Smooth muscle cell of the brain vasculature (primary cell): Measurements from ENCODE around the gene LDHD.

Experiments
- DNase-seq: peaks from one replicate; pipeline ENCODE4 v3.0.0-alpha.2; 2012; ENCODE audit warnings: low read depth, low spot score

LDHD gene

GRCh38 chr16:75063549-75064088 lies 53.0 kb downstream of the LDHD start:
- no peak for DNase-seq

GRCh38 chr16:75062976-75063346 lies 53.6 kb downstream of the LDHD start:
- DNase-seq: no peak

- DNase-seq: no peak
Observed at GRCh38 chr16:75062135-75062975, 54.2 kb downstream of the LDHD start.
